GM12864 (cell line): ENCODE results near the gene TMEM74B.
A peak's percentile ranks its signal among the peaks of the same experiment; 100 is the strongest.

Experiments used
- DNase-seq: peaks from one replicate; pipeline ENCODE4 v3.0.0-alpha.2; 2011; ENCODE audit warnings: low read depth
- H3K4me3 ChIP-seq: 2 replicates; pipeline ENCODE4 v1.5.1; 2011; ENCODE audit warnings: mild to moderate bottlenecking, low read depth, low read length, control low read depth
- TF ChIP-seq, protein P1 (sequence below): IDR thresholded peaks from 2 replicates; pipeline ENCODE4 v1.5.1; 2011; ENCODE audit warnings: low read depth, mild to moderate bottlenecking, moderate library complexity, low read length, control low read depth, inconsistent platforms; ENCODE audit errors: missing control alignments

The TMEM74B gene

DNA sequence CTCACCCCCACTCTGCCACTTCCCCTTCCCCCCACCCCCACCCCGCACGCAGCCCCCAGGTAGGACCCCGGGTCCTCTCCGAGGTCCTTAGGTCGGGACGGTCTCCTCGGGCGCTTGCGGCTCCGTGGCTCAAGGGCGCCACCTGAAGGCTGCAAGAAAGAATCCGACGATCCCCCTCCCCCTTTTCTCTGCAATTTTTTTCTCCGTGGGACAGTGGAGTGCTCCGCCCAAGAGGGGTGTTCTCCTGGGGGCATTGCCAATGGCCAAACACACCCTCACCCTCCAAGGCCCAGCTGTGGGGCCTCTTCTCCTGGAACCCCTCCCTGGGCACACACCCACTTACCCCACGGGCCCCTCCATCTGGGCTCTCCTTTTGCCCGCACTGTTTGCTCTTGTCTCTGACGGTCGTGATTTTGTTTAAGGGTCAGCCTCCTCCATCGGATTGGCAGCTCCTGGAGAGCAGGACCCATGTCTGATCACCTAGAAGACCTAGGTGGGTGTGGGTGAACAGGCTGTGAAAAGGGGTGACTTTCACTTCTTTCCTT lies 1.1 kb upstream of the TMEM74B start:
- TF ChIP-seq, protein P1, sequence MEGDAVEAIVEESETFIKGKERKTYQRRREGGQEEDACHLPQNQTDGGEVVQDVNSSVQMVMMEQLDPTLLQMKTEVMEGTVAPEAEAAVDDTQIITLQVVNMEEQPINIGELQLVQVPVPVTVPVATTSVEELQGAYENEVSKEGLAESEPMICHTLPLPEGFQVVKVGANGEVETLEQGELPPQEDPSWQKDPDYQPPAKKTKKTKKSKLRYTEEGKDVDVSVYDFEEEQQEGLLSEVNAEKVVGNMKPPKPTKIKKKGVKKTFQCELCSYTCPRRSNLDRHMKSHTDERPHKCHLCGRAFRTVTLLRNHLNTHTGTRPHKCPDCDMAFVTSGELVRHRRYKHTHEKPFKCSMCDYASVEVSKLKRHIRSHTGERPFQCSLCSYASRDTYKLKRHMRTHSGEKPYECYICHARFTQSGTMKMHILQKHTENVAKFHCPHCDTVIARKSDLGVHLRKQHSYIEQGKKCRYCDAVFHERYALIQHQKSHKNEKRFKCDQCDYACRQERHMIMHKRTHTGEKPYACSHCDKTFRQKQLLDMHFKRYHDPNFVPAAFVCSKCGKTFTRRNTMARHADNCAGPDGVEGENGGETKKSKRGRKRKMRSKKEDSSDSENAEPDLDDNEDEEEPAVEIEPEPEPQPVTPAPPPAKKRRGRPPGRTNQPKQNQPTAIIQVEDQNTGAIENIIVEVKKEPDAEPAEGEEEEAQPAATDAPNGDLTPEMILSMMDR = peak; percentile 61
- DNase-seq = no peak
- H3K4me3 ChIP-seq = no peak overlapping the region

DNA sequence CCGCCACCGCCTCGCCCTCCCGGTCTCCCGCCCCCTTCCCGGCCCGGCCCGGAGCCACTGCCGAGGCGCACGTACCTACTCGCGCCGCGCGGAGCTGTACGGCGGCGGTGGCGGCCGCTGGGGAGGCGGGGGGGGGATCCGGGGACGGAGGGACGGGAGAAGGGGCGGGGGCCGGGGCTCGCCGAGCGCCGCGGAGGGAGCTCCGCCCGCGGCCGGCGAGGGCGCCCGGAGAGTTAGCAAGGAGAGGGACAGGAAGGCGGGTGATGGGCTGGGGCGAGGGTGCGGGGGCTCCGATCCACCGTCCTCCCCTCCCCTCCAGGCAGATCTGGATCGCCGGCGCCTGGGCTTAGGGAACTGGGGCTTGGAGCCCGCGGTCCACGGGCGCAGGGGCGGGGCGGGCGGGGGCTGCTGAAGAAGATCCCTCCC lies 548 bp upstream of the TMEM74B start:
- TF ChIP-seq, protein P1 = no peak
- no peak for DNase-seq
- no peak overlapping the region; the same call in 1 of the 2 replicates for H3K4me3 ChIP-seq

DNA sequence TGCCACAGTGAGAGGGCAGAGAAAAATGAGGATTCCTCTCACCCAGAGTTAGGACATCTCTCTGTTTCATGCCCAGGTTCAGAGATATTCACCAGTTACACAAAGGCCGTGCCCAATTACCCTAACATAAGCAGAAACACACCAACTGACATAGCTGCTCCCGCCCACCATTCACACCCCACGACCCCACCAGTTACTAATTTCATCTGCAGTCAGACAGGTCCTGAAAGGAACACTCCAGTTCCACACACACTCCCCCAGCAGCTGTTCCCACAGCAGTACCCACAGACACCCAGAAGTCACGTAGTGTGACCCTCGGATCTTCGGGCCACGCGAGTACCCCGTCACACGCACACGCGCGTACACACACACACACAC lies 532 bp downstream of the TMEM74B start:
- TF ChIP-seq, protein P1 = no peak
- DNase-seq = no peak
- no peak overlapping the region for H3K4me3 ChIP-seq

DNA sequence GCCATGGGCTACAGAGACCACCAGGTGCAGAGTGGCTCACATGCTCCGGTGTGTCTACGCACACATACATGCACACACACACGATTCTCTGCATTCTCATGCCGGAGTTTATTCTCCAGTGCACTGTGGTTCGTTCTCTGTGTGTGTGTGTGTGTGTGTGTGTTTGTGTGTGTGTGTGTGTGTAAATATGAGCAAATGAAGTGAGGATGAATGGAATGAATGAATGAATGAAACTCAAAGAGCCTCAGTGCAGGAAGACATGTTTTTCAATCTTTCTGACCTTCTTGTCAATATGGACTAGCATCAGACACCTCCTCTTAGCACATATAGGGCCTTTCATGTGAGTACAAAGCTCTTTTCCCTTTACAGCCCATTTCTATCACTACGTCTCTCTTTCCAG lies 1.6 kb downstream of the TMEM74B start:
- TF ChIP-seq, protein P1 = no peak
- H3K4me3 ChIP-seq = no peak overlapping the region
- DNase-seq = no peak

DNA sequence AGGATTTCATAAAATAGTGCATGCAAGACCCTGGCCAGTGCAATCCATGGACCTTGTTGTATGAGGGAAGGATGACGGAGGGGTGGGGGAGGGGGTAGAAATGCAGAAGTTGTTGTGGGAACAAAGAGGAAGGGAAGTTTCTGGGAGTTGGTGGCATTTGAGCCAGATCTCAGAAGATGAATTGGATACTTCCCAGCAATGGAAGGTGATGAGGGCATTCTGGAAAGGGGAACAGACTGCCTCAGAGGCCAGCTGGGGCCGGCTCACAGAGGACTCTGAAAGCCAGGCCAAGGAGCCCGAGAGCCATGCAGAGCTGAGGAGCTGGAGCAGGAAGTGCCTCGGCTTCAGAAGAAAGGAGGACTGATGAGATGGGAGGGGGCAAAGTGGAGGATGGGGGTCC lies 2.7 kb downstream of the TMEM74B start:
- TF ChIP-seq, protein P1 = no peak
- H3K4me3 ChIP-seq = no peak overlapping the region
- DNase-seq = no peak

DNA sequence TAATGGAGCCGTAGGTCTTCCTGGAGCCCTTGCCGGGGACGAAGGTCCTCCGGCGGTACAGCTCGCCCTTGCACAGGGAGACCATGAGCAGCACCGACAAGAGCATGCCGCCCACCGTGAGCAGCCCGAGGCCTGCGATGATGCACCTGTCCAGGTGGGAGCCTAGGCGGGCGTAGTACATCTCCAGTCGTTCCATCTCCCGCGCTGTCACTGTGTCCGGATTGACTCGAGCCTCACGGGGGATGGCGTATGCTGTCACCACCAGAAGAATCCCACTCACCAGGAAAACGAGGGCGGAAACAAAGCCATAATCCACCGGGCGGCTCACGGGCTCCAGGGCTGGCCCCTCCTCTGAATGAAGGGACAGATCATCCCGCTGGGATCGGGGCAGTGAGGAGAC lies 3.8 kb downstream of the TMEM74B start:
- no peak overlapping the region for H3K4me3 ChIP-seq
- TF ChIP-seq, protein P1 = no peak
- no peak for DNase-seq

DNA sequence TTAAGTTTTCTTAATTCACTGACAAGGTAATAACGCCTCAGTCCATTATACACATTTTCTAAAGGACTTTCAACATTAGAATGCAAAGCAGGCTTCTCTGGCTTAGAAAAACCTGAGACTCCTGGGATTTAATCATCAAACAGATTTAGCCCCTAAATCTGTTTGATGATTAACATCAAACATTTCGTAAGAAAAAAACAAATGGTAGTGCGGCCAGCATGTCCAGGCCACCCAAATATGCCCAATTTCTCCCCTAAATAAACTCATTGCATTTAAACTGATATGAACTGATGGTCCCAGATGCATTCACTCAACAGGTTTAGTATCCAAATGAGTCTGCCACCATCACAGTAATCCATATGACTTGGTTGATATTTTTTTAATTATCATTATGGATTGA lies 6.2 kb downstream of the TMEM74B start:
- DNase-seq = no peak
- no peak overlapping the region for H3K4me3 ChIP-seq
- TF ChIP-seq, protein P1 = no peak
